Liver (tissue), 9 donors: Measurements from ENCODE around the gene DPAGT1. TPM values are rescaled to one million over a fixed set of nuclear protein-coding genes. Genes with fewer than 3 reads are reported as not detected.

ENCODE experiments used
- DNase-seq: peaks from one replicate; pipeline ENCODE4 v3.0.0-alpha.2; 2017; ENCODE audit warnings: low spot score
- H3K27ac ChIP-seq, 2 donors: one replicate each; pipeline ENCODE4 v1.7.0; 2013; ENCODE audit warnings: inconsistent platforms in 2 of 2, low read length in 2 of 2, control low read depth in 1 of 2, low read depth in 1 of 2, mild to moderate bottlenecking in 1 of 2
- H3K27me3 ChIP-seq, 4 donors: one replicate each; pipeline versions ENCODE4 v1.6.1 to v1.7.0; 2013; ENCODE audit warnings: low read length in 3 of 4, inconsistent platforms in 1 of 4, mild to moderate bottlenecking in 1 of 4, moderate library complexity in 1 of 4; ENCODE audit not compliant: control insufficient read depth in 4 of 4, insufficient read depth in 4 of 4
- H3K36me3 ChIP-seq, 4 donors: one replicate each; pipeline versions ENCODE4 v1.6.1 to v1.7.0; 2013; ENCODE audit warnings: low read length in 3 of 4, mild to moderate bottlenecking in 3 of 4, low read depth in 1 of 4, moderate library complexity in 1 of 4; ENCODE audit not compliant: control insufficient read depth in 4 of 4, insufficient read depth in 3 of 4
- H3K4me1 ChIP-seq, 4 donors: one replicate each; pipeline versions ENCODE4 v1.6.1 to v1.7.0; 2013; ENCODE audit warnings: low read length in 3 of 4, mild to moderate bottlenecking in 3 of 4, moderate library complexity in 1 of 4; ENCODE audit not compliant: control insufficient read depth in 4 of 4, insufficient read depth in 4 of 4
- H3K4me3 ChIP-seq, 3 donors: one replicate each; pipeline versions ENCODE4 v1.6.1 to v1.7.0; 2013; ENCODE audit warnings: low read length in 3 of 3, control low read depth in 1 of 3, low read depth in 1 of 3, mild to moderate bottlenecking in 1 of 3
- H3K9ac ChIP-seq, 2 donors: one replicate each; pipeline ENCODE4 v1.7.0; 2013; ENCODE audit warnings: low read length in 2 of 2, mild to moderate bottlenecking in 2 of 2, moderate library complexity in 2 of 2, control low read depth in 1 of 2, low read depth in 1 of 2
- H3K9me3 ChIP-seq, 4 donors: one replicate each; pipeline versions ENCODE4 v1.6.1 to v1.7.0; 2013; ENCODE audit warnings: low read length in 3 of 4; ENCODE audit not compliant: control insufficient read depth in 4 of 4
- EGR1 ChIP-seq, 2 donors: IDR thresholded peaks; 2 replicates each; pipeline ENCODE4 v1.6.1; 2016 to 2018; ENCODE audit warnings: antibody characterized with exemption in 2 of 2, low read depth in 2 of 2
- FOXA1 ChIP-seq: IDR thresholded peaks from 2 replicates; pipeline ENCODE4 v1.6.1; 2016; ENCODE audit warnings: antibody characterized with exemption
- FOXA2 ChIP-seq: IDR thresholded peaks from 2 replicates; pipeline ENCODE4 v1.6.1; 2016; ENCODE audit warnings: antibody characterized with exemption
- GABPA ChIP-seq, 2 donors: IDR thresholded peaks in 1 of 2; conservative IDR thresholded peaks in 1 of 2; 2 replicates each; pipeline ENCODE4 v1.6.1; 2016; ENCODE audit warnings: antibody characterized with exemption in 2 of 2, mild to moderate bottlenecking in 1 of 2, moderate library complexity in 1 of 2
- HNF4A ChIP-seq, 2 donors: conservative IDR thresholded peaks; 2 replicates each; pipeline ENCODE4 v1.6.1; 2016; ENCODE audit warnings: antibody characterized with exemption in 2 of 2, mild to moderate bottlenecking in 2 of 2
- HNF4G ChIP-seq: IDR thresholded peaks from 2 replicates; pipeline ENCODE4 v1.6.1; 2016; ENCODE audit warnings: antibody characterized with exemption
- JUND ChIP-seq, 2 donors: IDR thresholded peaks; 2 replicates each; pipeline ENCODE4 v1.6.1; 2016; ENCODE audit warnings: antibody characterized with exemption in 2 of 2
- NR2F2 ChIP-seq: IDR thresholded peaks from 2 replicates; pipeline ENCODE4 v1.6.1; 2016; ENCODE audit warnings: antibody characterized with exemption
- RAD21 ChIP-seq, 2 donors: IDR thresholded peaks; 2 replicates each; pipeline ENCODE4 v1.6.1; 2016; ENCODE audit warnings: antibody characterized with exemption in 2 of 2, mild to moderate bottlenecking in 2 of 2
- RXRA ChIP-seq, 2 donors: IDR thresholded peaks; 2 replicates each; pipeline ENCODE4 v1.6.1; 2017 to 2018; ENCODE audit warnings: antibody characterized with exemption in 2 of 2, mild to moderate bottlenecking in 1 of 2
- SP1 ChIP-seq: IDR thresholded peaks from 2 replicates; pipeline ENCODE4 v1.6.1; 2018; ENCODE audit warnings: antibody characterized with exemption, mild to moderate bottlenecking
- TAF1 ChIP-seq: conservative IDR thresholded peaks from 2 replicates; pipeline ENCODE4 v1.6.1; 2016; ENCODE audit warnings: antibody characterized with exemption, mild to moderate bottlenecking
- YY1 ChIP-seq: IDR thresholded peaks from 2 replicates; pipeline ENCODE4 v1.6.1; 2016; ENCODE audit warnings: antibody characterized with exemption, mild to moderate bottlenecking
- WGBS: extraction: QIAGEN DNeasy Blood & Tissue Kit; methylation state at CpG from one replicate; pipeline ENCODE4 v1.1.7; 2013; 5-methylcytosine and 5-hydroxymethylcytosine counted together
- polyA plus RNA-seq, 2 donors: library from polyadenylated mRNA; stranded (reverse) in 1 of 2; unstranded in 1 of 2; fragments of 200-250 nt in 1 of 2; fragments of >200 nt in 1 of 2; fragmentation: Nextera tagmentation in 1 of 2; extraction: Ambion mirVana in 1 of 2; gene quantifications; one replicate each; pipeline versions ENCODE4 v1.2.1 to v1.2.3, GENCODE V29; 2013 to 2015
- total RNA-seq, 2 donors: library from RNA; depleted of rRNA; stranded (reverse); fragments of >200 nt; gene quantifications; one replicate each; pipeline ENCODE4 v1.2.3, GENCODE V29; 2014
- TF ChIP-seq, protein P1 (sequence below): IDR thresholded peaks from 2 replicates; pipeline ENCODE4 v1.6.1; 2016; ENCODE audit warnings: antibody characterized with exemption, mild to moderate bottlenecking
- TF ChIP-seq, protein P2 (sequence below): IDR thresholded peaks from 2 replicates; pipeline ENCODE4 v1.6.1; 2016; ENCODE audit warnings: antibody characterized with exemption
- TF ChIP-seq, protein P3 (sequence below): IDR thresholded peaks from 2 replicates; pipeline ENCODE4 v1.6.1; 2016; ENCODE audit warnings: antibody characterized with exemption
- donor health status: healthy.
- donor health status: healthy.
- donor health status: healthy.
- donor health status: healthy.
- donor health status: healthy.

Gene DPAGT1
- total and polyA plus RNA-seq, 4 donors = 12.8 to 48.0 (median 37.4) TPM

DNA sequence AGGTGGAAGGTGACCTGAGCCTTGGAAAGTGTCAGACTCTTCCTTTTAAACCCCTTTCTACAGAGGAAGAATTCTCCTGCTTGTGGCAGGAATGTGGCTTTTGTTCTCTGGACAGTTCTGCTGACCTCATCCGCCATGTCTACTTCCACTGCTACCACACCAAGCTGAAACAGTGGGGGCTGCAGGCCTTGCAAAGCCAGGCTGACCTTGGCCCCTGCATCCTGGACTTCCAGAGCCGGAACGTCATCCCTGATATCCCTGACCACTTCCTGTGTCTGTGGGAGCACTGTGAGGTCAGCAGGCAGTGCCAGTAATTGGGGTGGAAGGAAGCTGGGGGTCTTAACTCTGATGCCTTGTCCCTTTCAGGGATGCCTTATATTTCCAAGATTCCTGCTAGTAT, 29.0 kb upstream of the DPAGT1 start (continued):
- TF ChIP-seq, protein P1, sequence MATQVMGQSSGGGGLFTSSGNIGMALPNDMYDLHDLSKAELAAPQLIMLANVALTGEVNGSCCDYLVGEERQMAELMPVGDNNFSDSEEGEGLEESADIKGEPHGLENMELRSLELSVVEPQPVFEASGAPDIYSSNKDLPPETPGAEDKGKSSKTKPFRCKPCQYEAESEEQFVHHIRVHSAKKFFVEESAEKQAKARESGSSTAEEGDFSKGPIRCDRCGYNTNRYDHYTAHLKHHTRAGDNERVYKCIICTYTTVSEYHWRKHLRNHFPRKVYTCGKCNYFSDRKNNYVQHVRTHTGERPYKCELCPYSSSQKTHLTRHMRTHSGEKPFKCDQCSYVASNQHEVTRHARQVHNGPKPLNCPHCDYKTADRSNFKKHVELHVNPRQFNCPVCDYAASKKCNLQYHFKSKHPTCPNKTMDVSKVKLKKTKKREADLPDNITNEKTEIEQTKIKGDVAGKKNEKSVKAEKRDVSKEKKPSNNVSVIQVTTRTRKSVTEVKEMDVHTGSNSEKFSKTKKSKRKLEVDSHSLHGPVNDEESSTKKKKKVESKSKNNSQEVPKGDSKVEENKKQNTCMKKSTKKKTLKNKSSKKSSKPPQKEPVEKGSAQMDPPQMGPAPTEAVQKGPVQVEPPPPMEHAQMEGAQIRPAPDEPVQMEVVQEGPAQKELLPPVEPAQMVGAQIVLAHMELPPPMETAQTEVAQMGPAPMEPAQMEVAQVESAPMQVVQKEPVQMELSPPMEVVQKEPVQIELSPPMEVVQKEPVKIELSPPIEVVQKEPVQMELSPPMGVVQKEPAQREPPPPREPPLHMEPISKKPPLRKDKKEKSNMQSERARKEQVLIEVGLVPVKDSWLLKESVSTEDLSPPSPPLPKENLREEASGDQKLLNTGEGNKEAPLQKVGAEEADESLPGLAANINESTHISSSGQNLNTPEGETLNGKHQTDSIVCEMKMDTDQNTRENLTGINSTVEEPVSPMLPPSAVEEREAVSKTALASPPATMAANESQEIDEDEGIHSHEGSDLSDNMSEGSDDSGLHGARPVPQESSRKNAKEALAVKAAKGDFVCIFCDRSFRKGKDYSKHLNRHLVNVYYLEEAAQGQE = no peak
- no peak for TF ChIP-seq JUND (IDR thresholded peaks at IDR 0.05)
- no peak for TF ChIP-seq YY1
- no peak for TF ChIP-seq FOXA2
- TF ChIP-seq RXRA (IDR thresholded peaks at IDR 0.05) = peak in 1 of 2 donors; percentile 18
- TF ChIP-seq HNF4G = no peak
- TF ChIP-seq NR2F2 = peak; percentile 86
- peak; percentile 50 to 65 for TF ChIP-seq GABPA (IDR thresholded peaks at IDR 0.05 in 1 of 2, conservative IDR thresholded peaks at IDR 0.05 in 1 of 2)
- TF ChIP-seq, protein P2, sequence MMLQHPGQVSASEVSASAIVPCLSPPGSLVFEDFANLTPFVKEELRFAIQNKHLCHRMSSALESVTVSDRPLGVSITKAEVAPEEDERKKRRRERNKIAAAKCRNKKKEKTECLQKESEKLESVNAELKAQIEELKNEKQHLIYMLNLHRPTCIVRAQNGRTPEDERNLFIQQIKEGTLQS = no peak
- TF ChIP-seq TAF1 = no peak
- TF ChIP-seq EGR1 (IDR thresholded peaks at IDR 0.05; ENCODE audit: low read depth in 2 of 2) = no peak

DNA sequence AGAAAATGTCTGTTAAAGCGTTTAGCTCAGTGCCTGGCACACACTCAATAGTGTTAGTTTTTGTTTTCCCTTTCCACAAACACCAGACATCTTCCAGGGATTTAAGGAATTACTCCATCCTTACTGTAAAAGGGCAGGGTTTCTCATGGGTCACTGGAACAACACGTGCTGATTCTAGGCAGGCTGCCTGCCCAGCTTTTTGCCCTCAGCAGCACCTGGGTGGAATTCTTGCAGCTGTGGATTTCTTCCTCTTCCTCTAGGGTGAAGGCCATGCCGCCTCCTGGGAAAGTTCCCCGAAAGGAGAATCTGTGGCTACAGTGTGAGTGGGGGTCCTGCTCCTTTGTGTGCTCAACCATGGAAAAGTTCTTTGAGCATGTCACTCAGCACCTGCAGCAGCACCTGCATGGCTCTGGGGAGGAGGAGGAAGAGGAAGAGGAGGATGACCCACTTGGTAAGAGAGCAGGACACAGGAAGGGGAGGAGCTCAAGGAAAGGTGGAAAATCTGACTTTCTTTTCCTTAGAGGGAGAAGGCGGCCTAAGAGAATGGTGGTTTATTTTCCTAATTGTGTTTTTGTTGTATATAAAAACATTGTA, 25.1 kb upstream of the DPAGT1 start:
- no peak overlapping the region for H3K27ac ChIP-seq
- no peak for DNase-seq
- peaks cover 8 to 20% (median 16%) of the 10 kb centered on the region in 4 donors for H3K36me3 ChIP-seq
- no peaks in the 10 kb centered on the region for H3K27me3 ChIP-seq
- H3K4me1 ChIP-seq = peaks cover 6 to 17% (median 12%) of the 10 kb centered on the region in 4 donors
- H3K9me3 ChIP-seq = no peaks in the 10 kb centered on the region
- no peak for TF ChIP-seq FOXA1
- TF ChIP-seq, protein P1 = no peak
- no peak for TF ChIP-seq RAD21 (IDR thresholded peaks at IDR 0.05)
- no peak for TF ChIP-seq HNF4A (conservative IDR thresholded peaks at IDR 0.05)
- no peak for TF ChIP-seq RXRA (IDR thresholded peaks at IDR 0.05)
- no peak overlapping the region for H3K4me3 ChIP-seq
- WGBS = 72% methylated on average over 5 of the region's 5 CpGs
- peak overlapping the region in 1 of 2 donors; percentile 7 for H3K9ac ChIP-seq

DNA sequence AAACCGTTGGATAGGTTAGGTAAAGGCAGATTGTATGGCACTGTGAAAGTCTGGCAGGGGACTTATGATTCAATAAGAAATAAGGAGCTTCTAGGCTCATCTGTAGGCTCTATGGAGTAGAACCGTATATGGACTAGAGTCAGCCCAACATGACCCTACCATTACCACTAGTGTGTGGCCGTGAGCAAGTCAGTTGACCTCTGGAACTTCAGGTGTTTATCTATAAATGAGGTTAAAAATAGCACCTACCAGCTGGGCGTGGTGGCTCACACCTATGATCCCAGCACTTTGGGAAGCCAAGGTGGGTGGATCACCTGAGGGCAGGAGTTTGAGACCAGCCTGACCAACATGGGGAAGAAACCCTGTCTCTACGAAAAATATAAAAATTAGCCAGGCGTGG, 24.2 kb upstream of the DPAGT1 start:
- Histone ChIP-seq H3K9ac (no peak overlapping the region), H3K9me3 (no peaks in the 10 kb centered on the region), H3K4me3 (no peak overlapping the region), H3K36me3 (peaks cover 6 to 14% (median 12%) of the 10 kb centered on the region in 4 donors), H3K27ac (no peak overlapping the region), H3K27me3 (no peaks in the 10 kb centered on the region), H3K4me1 (peaks cover 6 to 20% (median 14%) of the 10 kb centered on the region in 4 donors)
- 73% methylated on average over 6 of the region's 6 CpGs for WGBS
- DNase-seq = no peak
- TF ChIP-seq, protein P1 = no peak
- TF ChIP-seq FOXA2 = no peak
- no peak for TF ChIP-seq TAF1
- no peak for TF ChIP-seq HNF4A (conservative IDR thresholded peaks at IDR 0.05)
- no peak for TF ChIP-seq GABPA (IDR thresholded peaks at IDR 0.05 in 1 of 2, conservative IDR thresholded peaks at IDR 0.05 in 1 of 2)
- TF ChIP-seq, protein P3, sequence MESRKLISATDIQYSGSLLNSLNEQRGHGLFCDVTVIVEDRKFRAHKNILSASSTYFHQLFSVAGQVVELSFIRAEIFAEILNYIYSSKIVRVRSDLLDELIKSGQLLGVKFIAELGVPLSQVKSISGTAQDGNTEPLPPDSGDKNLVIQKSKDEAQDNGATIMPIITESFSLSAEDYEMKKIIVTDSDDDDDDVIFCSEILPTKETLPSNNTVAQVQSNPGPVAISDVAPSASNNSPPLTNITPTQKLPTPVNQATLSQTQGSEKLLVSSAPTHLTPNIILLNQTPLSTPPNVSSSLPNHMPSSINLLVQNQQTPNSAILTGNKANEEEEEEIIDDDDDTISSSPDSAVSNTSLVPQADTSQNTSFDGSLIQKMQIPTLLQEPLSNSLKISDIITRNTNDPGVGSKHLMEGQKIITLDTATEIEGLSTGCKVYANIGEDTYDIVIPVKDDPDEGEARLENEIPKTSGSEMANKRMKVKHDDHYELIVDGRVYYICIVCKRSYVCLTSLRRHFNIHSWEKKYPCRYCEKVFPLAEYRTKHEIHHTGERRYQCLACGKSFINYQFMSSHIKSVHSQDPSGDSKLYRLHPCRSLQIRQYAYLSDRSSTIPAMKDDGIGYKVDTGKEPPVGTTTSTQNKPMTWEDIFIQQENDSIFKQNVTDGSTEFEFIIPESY = no peak
- TF ChIP-seq FOXA1 = no peak
- TF ChIP-seq SP1 = no peak
- TF ChIP-seq RAD21 (IDR thresholded peaks at IDR 0.05) = no peak
- no peak for TF ChIP-seq JUND (IDR thresholded peaks at IDR 0.05)
- TF ChIP-seq YY1 = no peak
